Esophagus squamous epithelium (tissue), 5 donors: ENCODE results near the gene GMIP. TPM values are rescaled to one million over a fixed set of nuclear protein-coding genes. Genes with fewer than 3 reads are reported as not detected.
"Not testable (repeated sequence)": the region's sequence is repeated elsewhere in the genome, so short reads cannot be mapped to it uniquely, and the experiment has no call there.

ENCODE experiments used
- DNase-seq: peaks from one replicate; lab custom pipeline; 2025; lab: John Stamatoyannopoulos, UW
- H3K27ac ChIP-seq, 4 donors: fragments of 200-600 bp; sonication (generic); one replicate each; pipeline ENCODE4 v1.5.1; 2016 to 2019; ENCODE audit warnings: mild to moderate bottlenecking in 1 of 4
- H3K27me3 ChIP-seq, 4 donors: fragments of 200-600 bp; sonication (generic); 1 replicate in 3 of 4; 2 replicates in 1 of 4; pipeline versions ENCODE4 v1.5.1 to v1.6.0; 2017 to 2021; ENCODE audit warnings: antibody characterized with exemption in 1 of 4
- H3K36me3 ChIP-seq, 3 donors: fragments of 200-600 bp; sonication (generic); one replicate each; pipeline ENCODE4 v1.5.1; 2016 to 2019
- H3K4me1 ChIP-seq, 3 donors: fragments of 200-600 bp; sonication (generic); one replicate each; pipeline ENCODE4 v1.5.1; 2017 to 2019
- H3K4me3 ChIP-seq, 4 donors: fragments of 200-600 bp; sonication (generic); 1 replicate in 3 of 4; 2 replicates in 1 of 4; pipeline ENCODE4 v1.5.1; 2016 to 2019; ENCODE audit warnings: mild to moderate bottlenecking in 2 of 4, moderate library complexity in 1 of 4
- H3K9me3 ChIP-seq, 3 donors: fragments of 200-600 bp; sonication (generic); one replicate each; pipeline ENCODE4 v1.5.1; 2016 to 2019
- POLR2A ChIP-seq, 4 donors: fragments of 450-650 bp; IDR thresholded peaks; one replicate each; pipeline ENCODE4 v1.6.1; 2017; ENCODE audit warnings: antibody characterized with exemption in 4 of 4, mild to moderate bottlenecking in 4 of 4, moderate library complexity in 3 of 4
- WGBS, 2 donors: methylation state at CpG; one replicate each; pipeline ENCODE4 v1.1.5; 2018; 5-methylcytosine and 5-hydroxymethylcytosine counted together
- intact Hi-C: fragments of 100-400 bp; cut with DNase I; formaldehyde crosslinking; loops from one replicate; pipeline ENCODE4 v1.15.0; 2022
- total RNA-seq, 4 donors: library from RNA; depleted of rRNA; stranded (reverse); fragments of >200 nt; gene quantifications; one replicate each; pipeline ENCODE4 v1.1.0, GENCODE V29; 2016
- TF ChIP-seq, protein P1 (sequence below), 6 experiments: fragments of 450-650 bp in 4 of 6; fragments of 200-600 bp in 2 of 6; sonication (generic) in 2 of 6; IDR thresholded peaks; one replicate each; pipeline ENCODE4 v1.5.1; 2016 to 2019; ENCODE audit warnings: antibody characterized with exemption in 6 of 6, mild to moderate bottlenecking in 4 of 6, moderate library complexity in 4 of 6
- donor health status: DM: yes; HTN: yes; CAD: no.

Gene GMIP, protein sequence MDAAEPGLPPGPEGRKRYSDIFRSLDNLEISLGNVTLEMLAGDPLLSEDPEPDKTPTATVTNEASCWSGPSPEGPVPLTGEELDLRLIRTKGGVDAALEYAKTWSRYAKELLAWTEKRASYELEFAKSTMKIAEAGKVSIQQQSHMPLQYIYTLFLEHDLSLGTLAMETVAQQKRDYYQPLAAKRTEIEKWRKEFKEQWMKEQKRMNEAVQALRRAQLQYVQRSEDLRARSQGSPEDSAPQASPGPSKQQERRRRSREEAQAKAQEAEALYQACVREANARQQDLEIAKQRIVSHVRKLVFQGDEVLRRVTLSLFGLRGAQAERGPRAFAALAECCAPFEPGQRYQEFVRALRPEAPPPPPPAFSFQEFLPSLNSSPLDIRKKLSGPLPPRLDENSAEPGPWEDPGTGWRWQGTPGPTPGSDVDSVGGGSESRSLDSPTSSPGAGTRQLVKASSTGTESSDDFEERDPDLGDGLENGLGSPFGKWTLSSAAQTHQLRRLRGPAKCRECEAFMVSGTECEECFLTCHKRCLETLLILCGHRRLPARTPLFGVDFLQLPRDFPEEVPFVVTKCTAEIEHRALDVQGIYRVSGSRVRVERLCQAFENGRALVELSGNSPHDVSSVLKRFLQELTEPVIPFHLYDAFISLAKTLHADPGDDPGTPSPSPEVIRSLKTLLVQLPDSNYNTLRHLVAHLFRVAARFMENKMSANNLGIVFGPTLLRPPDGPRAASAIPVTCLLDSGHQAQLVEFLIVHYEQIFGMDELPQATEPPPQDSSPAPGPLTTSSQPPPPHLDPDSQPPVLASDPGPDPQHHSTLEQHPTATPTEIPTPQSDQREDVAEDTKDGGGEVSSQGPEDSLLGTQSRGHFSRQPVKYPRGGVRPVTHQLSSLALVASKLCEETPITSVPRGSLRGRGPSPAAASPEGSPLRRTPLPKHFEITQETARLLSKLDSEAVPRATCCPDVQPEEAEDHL
- total RNA-seq, result 10 to 100 TPM in 2 of 4 donors, 1 to 10 TPM in 2; 7.0 to 22.8 (median 10.0) TPM

- WGBS, 2 donors, result 0 to 17% methylated on average over 6 to 13 of the region's 50 CpGs
- Histone ChIP-seq H3K27me3 (no peaks in the 10 kb centered on the region), H3K4me1 (peaks cover 5 to 24% (median 8%) of the 10 kb centered on the region in 3 donors), H3K9me3 (no peaks in the 10 kb centered on the region), H3K27ac (peak within 1 kb of the TSS; percentile 74 to 87 (median 82)), H3K36me3 (peaks cover 28 to 67% (median 30%) of the 10 kb centered on the region in 3 donors), H3K4me3 (peak within 1 kb of the TSS; percentile 69 to 80 (median 74))
- intact Hi-C loops, result loop anchor here (5.0 kb wide), 1 partner anchor 111 kb away; no protein-coding TSS in a partner anchor
- DNase-seq, result peak; percentile 64
- TF ChIP-seq POLR2A (IDR thresholded peaks at IDR 0.05), result peak in 3 of 4 donors; percentile 1 to 82 (median 28)
- TF ChIP-seq, protein P1, sequence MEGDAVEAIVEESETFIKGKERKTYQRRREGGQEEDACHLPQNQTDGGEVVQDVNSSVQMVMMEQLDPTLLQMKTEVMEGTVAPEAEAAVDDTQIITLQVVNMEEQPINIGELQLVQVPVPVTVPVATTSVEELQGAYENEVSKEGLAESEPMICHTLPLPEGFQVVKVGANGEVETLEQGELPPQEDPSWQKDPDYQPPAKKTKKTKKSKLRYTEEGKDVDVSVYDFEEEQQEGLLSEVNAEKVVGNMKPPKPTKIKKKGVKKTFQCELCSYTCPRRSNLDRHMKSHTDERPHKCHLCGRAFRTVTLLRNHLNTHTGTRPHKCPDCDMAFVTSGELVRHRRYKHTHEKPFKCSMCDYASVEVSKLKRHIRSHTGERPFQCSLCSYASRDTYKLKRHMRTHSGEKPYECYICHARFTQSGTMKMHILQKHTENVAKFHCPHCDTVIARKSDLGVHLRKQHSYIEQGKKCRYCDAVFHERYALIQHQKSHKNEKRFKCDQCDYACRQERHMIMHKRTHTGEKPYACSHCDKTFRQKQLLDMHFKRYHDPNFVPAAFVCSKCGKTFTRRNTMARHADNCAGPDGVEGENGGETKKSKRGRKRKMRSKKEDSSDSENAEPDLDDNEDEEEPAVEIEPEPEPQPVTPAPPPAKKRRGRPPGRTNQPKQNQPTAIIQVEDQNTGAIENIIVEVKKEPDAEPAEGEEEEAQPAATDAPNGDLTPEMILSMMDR (IDR thresholded peaks at IDR 0.05), result peak; percentile 73 to 90 (median 88)
Measured at GRCh38 chr19:19643158-19644053, at the start of gene GMIP. GMIP (minus strand) TSS chr19:19643657; CDS start chr19:19643529, 128 bp downstream.

DNA sequence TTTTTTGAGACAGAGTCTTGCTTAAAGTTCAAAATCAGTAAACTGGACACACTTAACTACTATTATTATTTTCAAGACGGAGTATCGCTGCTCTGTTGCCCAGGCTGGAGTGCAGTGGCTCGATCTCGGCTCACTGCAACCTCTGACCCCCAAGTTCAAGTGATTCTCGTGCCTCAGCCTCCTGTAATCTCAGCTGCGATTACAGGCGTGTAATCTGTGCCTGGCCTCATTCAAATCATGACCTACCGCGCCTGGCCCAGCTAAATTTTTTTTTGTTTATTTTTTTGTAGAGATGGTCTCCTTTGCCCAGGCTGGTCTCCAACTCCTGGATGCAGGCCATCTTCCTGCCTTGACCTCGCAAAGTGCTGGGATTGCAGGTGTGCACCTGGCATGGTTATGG lies 48.2 kb upstream of the GMIP start:
- no peaks in the 10 kb centered on the region for H3K4me1 ChIP-seq
- no peak overlapping the region for H3K4me3 ChIP-seq
- no peak overlapping the region for H3K27ac ChIP-seq
- 84 to 90% methylated on average over 10 of the region's 10 CpGs for WGBS, 2 donors
- intact Hi-C loops, result no loop called here
- H3K36me3 ChIP-seq, result no peaks in the 10 kb centered on the region
- TF ChIP-seq, protein P1 (IDR thresholded peaks at IDR 0.05), result no peak
- no peak for TF ChIP-seq POLR2A (IDR thresholded peaks at IDR 0.05)
- no peak for DNase-seq
- no peaks in the 10 kb centered on the region for H3K27me3 ChIP-seq
- H3K9me3 ChIP-seq, result peaks cover 0 to 67% (median 8%) of the 10 kb centered on the region in 3 donors

DNA sequence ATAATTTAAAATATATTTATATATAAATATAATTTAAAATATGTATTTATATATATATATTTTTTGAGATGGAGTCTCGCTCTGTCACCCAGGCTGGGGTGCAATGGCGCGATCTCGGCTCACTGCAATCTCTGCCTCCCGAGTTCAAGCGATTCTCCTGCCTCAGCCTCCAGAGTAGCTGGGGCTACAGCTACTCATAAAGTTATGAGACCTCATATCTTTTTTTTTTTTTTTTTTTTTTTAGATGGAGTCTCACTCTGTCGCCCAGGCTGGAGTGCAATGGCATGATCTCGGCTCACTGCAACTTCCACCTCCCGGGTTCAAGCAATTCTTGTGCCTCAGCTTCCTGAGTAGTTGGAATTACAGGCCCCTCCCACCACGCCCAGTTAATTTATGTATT lies 45.6 kb upstream of the GMIP start:
- intact Hi-C loops, DNase-seq, H3K4me3 ChIP-seq, H3K27ac ChIP-seq, H3K4me1 ChIP-seq, H3K36me3 ChIP-seq, H3K27me3 ChIP-seq: not testable (repeated sequence)
- 92 to 98% methylated on average over 9 to 10 of the region's 10 CpGs for WGBS, 2 donors
- peaks cover 0 to 67% (median 22%) of the 10 kb centered on the region in 3 donors for H3K9me3 ChIP-seq

- 87 to 93% methylated on average over 3 of the region's 3 CpGs for WGBS, 2 donors
Measured at GRCh38 chr19:19687090-19687489, 43.6 kb upstream of the GMIP start.

More at GRCh38 chr19:19687090-19687489, 43.6 kb upstream of the GMIP start:
- H3K27me3 ChIP-seq, result no peaks in the 10 kb centered on the region
- intact Hi-C loops, result no loop called here
- H3K9me3 ChIP-seq, result peaks cover 0 to 76% (median 22%) of the 10 kb centered on the region in 3 donors
- no peaks in the 10 kb centered on the region for H3K4me1 ChIP-seq
- no peak overlapping the region for H3K4me3 ChIP-seq
- DNase-seq, result no peak
- no peaks in the 10 kb centered on the region for H3K36me3 ChIP-seq
- H3K27ac ChIP-seq, result no peak overlapping the region
- no peak for TF ChIP-seq POLR2A (IDR thresholded peaks at IDR 0.05)
- TF ChIP-seq, protein P1 (IDR thresholded peaks at IDR 0.05), result no peak
